ENCODE results near the gene PAK5. TPM values are rescaled to one million over a fixed set of nuclear protein-coding genes. Genes with fewer than 3 reads are reported as not detected.

The PAK5 gene
- total and polyA plus RNA-seq, 2 experiments from 2014 or later, result 0.57 to 1.1 TPM

GRCh38 chr20:9852566-9852965 is 13.7 kb upstream of the PAK5 start:
- no peaks in the 10 kb centered on the region for H3K27me3 Mint-ChIP-seq (ENCODE audit: insufficient read depth, low read depth, poor library complexity)
- Histone ChIP-seq H4K20me1 (replicated peaks; ENCODE audit: insufficient read depth) (no peaks in the 10 kb centered on the region), H3K36me3 (ENCODE audit: insufficient read depth) (no peaks in the 10 kb centered on the region), H3K4me1 (ENCODE audit: insufficient read depth) (no peaks in the 10 kb centered on the region), H3K27ac (ENCODE audit: low read depth) (no peak overlapping the region), H3K79me2 (replicated peaks; ENCODE audit: insufficient read depth) (no peaks in the 10 kb centered on the region), H3K27me3 (ENCODE audit: insufficient read depth) (no peaks in the 10 kb centered on the region), H3K9me2 (ENCODE audit: insufficient read depth) (no peaks in the 10 kb centered on the region; the same call in 1 of the 2 replicates), H3K4me2 (no peak overlapping the region), H2AFZ (no peak overlapping the region; the same call in 1 of the 2 replicates), H3K4me3 (no peak overlapping the region), H3F3A (replicated peaks; ENCODE audit: low read depth) (no peaks in the 10 kb centered on the region)
- H3K4me3 Mint-ChIP-seq, result no peak overlapping the region
- no peaks in the 10 kb centered on the region for H3K9me3 Mint-ChIP-seq
- H3K4me1 Mint-ChIP-seq, result no peaks in the 10 kb centered on the region
- no peak for ATAC-seq
- no peaks in the 10 kb centered on the region for H3K36me3 Mint-ChIP-seq (ENCODE audit: low read depth)
- TF ChIP-seq NANOG (IDR thresholded peaks at IDR 0.05; ENCODE audit: borderline replicate concordance) (no peak), JUNB (IDR thresholded peaks at IDR 0.05; ENCODE audit: unreplicated experiment) (no peak), STAT1 (IDR thresholded peaks at IDR 0.05; ENCODE audit: unreplicated experiment) (no peak), EZH2phosphoT487 (IDR thresholded peaks at IDR 0.05; ENCODE audit: unreplicated experiment) (no peak), ZNF331 (CRISPR knock-in tag; IDR thresholded peaks at IDR 0.05; ENCODE audit: low read depth) (no peak), ZNF462 (CRISPR knock-in tag; IDR thresholded peaks at IDR 0.05) (no peak), ZNF114 (CRISPR knock-in tag; IDR thresholded peaks at IDR 0.05) (no peak), EZH2 (IDR thresholded peaks at IDR 0.05; ENCODE audit: low read depth, unreplicated experiment) (no peak), CTCF (conservative IDR thresholded peaks at IDR 0.05; ENCODE audit: low read depth in 2 of 2) (no peak), CREB1 (CRISPR knock-in tag; IDR thresholded peaks at IDR 0.05; ENCODE audit: low read depth) (no peak), POLR2AphosphoS5 (IDR thresholded peaks at IDR 0.05; ENCODE audit: low read depth) (no peak)
- TF ChIP-seq, protein P1, sequence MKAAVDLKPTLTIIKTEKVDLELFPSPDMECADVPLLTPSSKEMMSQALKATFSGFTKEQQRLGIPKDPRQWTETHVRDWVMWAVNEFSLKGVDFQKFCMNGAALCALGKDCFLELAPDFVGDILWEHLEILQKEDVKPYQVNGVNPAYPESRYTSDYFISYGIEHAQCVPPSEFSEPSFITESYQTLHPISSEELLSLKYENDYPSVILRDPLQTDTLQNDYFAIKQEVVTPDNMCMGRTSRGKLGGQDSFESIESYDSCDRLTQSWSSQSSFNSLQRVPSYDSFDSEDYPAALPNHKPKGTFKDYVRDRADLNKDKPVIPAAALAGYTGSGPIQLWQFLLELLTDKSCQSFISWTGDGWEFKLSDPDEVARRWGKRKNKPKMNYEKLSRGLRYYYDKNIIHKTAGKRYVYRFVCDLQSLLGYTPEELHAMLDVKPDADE (IDR thresholded peaks at IDR 0.05), result no peak
- TF ChIP-seq, protein P2, sequence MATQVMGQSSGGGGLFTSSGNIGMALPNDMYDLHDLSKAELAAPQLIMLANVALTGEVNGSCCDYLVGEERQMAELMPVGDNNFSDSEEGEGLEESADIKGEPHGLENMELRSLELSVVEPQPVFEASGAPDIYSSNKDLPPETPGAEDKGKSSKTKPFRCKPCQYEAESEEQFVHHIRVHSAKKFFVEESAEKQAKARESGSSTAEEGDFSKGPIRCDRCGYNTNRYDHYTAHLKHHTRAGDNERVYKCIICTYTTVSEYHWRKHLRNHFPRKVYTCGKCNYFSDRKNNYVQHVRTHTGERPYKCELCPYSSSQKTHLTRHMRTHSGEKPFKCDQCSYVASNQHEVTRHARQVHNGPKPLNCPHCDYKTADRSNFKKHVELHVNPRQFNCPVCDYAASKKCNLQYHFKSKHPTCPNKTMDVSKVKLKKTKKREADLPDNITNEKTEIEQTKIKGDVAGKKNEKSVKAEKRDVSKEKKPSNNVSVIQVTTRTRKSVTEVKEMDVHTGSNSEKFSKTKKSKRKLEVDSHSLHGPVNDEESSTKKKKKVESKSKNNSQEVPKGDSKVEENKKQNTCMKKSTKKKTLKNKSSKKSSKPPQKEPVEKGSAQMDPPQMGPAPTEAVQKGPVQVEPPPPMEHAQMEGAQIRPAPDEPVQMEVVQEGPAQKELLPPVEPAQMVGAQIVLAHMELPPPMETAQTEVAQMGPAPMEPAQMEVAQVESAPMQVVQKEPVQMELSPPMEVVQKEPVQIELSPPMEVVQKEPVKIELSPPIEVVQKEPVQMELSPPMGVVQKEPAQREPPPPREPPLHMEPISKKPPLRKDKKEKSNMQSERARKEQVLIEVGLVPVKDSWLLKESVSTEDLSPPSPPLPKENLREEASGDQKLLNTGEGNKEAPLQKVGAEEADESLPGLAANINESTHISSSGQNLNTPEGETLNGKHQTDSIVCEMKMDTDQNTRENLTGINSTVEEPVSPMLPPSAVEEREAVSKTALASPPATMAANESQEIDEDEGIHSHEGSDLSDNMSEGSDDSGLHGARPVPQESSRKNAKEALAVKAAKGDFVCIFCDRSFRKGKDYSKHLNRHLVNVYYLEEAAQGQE (IDR thresholded peaks at IDR 0.05; ENCODE audit: unreplicated experiment), result no peak
- DNase-seq (ENCODE audit: low spot score), result no peak
- no peak overlapping the region for H3K27ac Mint-ChIP-seq
